B cell (primary cell): ENCODE measurements around the gene SCNM1. TPM values are rescaled to one million over a fixed set of nuclear protein-coding genes. Genes with fewer than 3 reads are reported as not detected.

ENCODE experiments used
- ATAC-seq: fragments of 200-7000 bp; cut with Tn5 transposase; one replicate; pipeline ENCODE4 v1.10.0; 2021; ENCODE audit warnings: low read depth, mild to moderate bottlenecking, moderate number of reproducible peaks, moderate library complexity
- CTCF ChIA-PET: fragments of 350-600 bp; sonication (Branson Sonifier 250); formaldehyde crosslinking; loops from one replicate; lab custom pipeline; 2021; ENCODE audit warnings: antibody characterized with exemption, inconsistent platforms; lab: Charles Lee
- POLR2A ChIA-PET: fragments of 350-600 bp; sonication (Branson Sonifier 250); formaldehyde crosslinking; loops from one replicate; lab custom pipeline; 2021; ENCODE audit warnings: antibody characterized with exemption; lab: Charles Lee
- DNase-seq: peaks from one replicate; pipeline ENCODE4 v3.0.0; 2013
- H2AFZ ChIP-seq: 2 replicates; pipeline ENCODE4 v1.6.1; 2012; ENCODE audit warnings: mild to moderate bottlenecking, low read depth, low read length; ENCODE audit not compliant: insufficient read depth, poor library complexity, severe bottlenecking
- H3K27ac ChIP-seq, 2 donors: 1 replicate in 1 of 2; 2 replicates in 1 of 2; pipeline ENCODE4 v1.5.1; 2012 to 2013; ENCODE audit warnings: low read length in 2 of 2, mild to moderate bottlenecking in 2 of 2, moderate library complexity in 1 of 2
- H3K27me3 ChIP-seq, 4 experiments: fragments of 200-600 bp in 1 of 4; sonication (generic) in 1 of 4; replicated peaks in 1 of 4; 1 replicate in 2 of 4; 2 replicates in 2 of 4; pipeline versions ENCODE4 v1.6.1 to v1.7.0; 2013 to 2016; ENCODE audit warnings: low read length in 3 of 4, mild to moderate bottlenecking in 2 of 4, mixed read lengths in 1 of 4, moderate library complexity in 1 of 4; ENCODE audit not compliant: insufficient read depth in 4 of 4, control insufficient read depth in 3 of 4; ENCODE audit errors: control extremely low read depth in 1 of 4
- H3K36me3 ChIP-seq, 2 experiments: replicated peaks in 1 of 2; 1 replicate in 1 of 2; 2 replicates in 1 of 2; pipeline versions ENCODE4 v1.6.1 to v1.7.1; 2013; ENCODE audit warnings: low read length in 1 of 2; ENCODE audit not compliant: insufficient read depth in 2 of 2, control insufficient read depth in 1 of 2; ENCODE audit errors: control extremely low read depth in 1 of 2, extremely low read depth in 1 of 2
- H3K4me1 ChIP-seq, 2 donors: fragments of 200-600 bp in 1 of 2; sonication (generic) in 1 of 2; 1 replicate in 1 of 2; 2 replicates in 1 of 2; pipeline versions ENCODE4 v1.5.1 to v1.6.1; 2013 to 2017; ENCODE audit warnings: low read length in 2 of 2; ENCODE audit not compliant: control insufficient read depth in 2 of 2, insufficient read depth in 2 of 2
- H3K4me2 ChIP-seq: replicated peaks from 2 replicates; pipeline ENCODE3; 2012; ENCODE audit warnings: mild to moderate bottlenecking, low read depth, low read length; ENCODE audit not compliant: poor library complexity, severe bottlenecking
- H3K4me3 ChIP-seq, 5 experiments: fragments of 200-600 bp in 1 of 5; sonication (generic) in 1 of 5; 1 replicate in 3 of 5; 2 replicates in 2 of 5; pipeline versions ENCODE4 v1.5.1 to v1.7.0; 2011 to 2016; ENCODE audit warnings: low read length in 4 of 5, mild to moderate bottlenecking in 4 of 5, low read depth in 2 of 5, control low read depth in 1 of 5, moderate library complexity in 1 of 5; ENCODE audit not compliant: insufficient read depth in 1 of 5; ENCODE audit errors: control extremely low read depth in 1 of 5, extremely low read depth in 1 of 5
- H3K79me2 ChIP-seq: fragments of 200-600 bp; sonication (generic); one replicate; pipeline ENCODE4 v1.6.0; 2016; ENCODE audit warnings: low read length; ENCODE audit not compliant: control insufficient read depth, insufficient read depth
- H3K9ac ChIP-seq: fragments of 200-600 bp; sonication (generic); 2 replicates; pipeline ENCODE4 v1.6.1; 2017; ENCODE audit warnings: mild to moderate bottlenecking, low read length, moderate library complexity
- H3K9me3 ChIP-seq, 3 donors: one replicate each; pipeline versions ENCODE4 v1.6.1 to v1.7.1; 2013; ENCODE audit warnings: low read length in 2 of 3; ENCODE audit not compliant: control insufficient read depth in 2 of 3, insufficient read depth in 1 of 3; ENCODE audit errors: control extremely low read depth in 1 of 3
- H4K20me1 ChIP-seq: 2 replicates; pipeline ENCODE4 v1.6.0; 2012; ENCODE audit warnings: mild to moderate bottlenecking, low read length; ENCODE audit not compliant: insufficient read depth, control insufficient read depth, poor library complexity, severe bottlenecking
- H3K27ac Mint-ChIP-seq: one replicate; pipeline ENCODE4 v1.8.0; 2021; ENCODE audit warnings: mixed read lengths
- H3K27me3 Mint-ChIP-seq: one replicate; pipeline ENCODE4 v1.8.0; 2021; ENCODE audit warnings: mixed read lengths
- H3K4me1 Mint-ChIP-seq: one replicate; pipeline ENCODE4 v1.8.0; 2021; ENCODE audit warnings: mixed read lengths
- H3K4me3 Mint-ChIP-seq: one replicate; pipeline ENCODE4 v1.8.0; 2021; ENCODE audit warnings: mixed read lengths
- H3K9me3 Mint-ChIP-seq: one replicate; pipeline ENCODE4 v1.8.0; 2022; ENCODE audit warnings: mixed read lengths; ENCODE audit not compliant: insufficient read depth
- EZH2 ChIP-seq: IDR thresholded peaks from 2 replicates; pipeline ENCODE4 v1.6.1; 2012; ENCODE audit warnings: borderline replicate concordance, low read depth, mild to moderate bottlenecking, moderate library complexity, low read length; ENCODE audit not compliant: insufficient read depth, poor library complexity, severe bottlenecking
- WGBS: methylation state at CpG from one replicate; pipeline ENCODE4 v1.1.5; 2013; ENCODE audit warnings: missing lambda C conversion rate; ENCODE audit not compliant: insufficient coverage; 5-methylcytosine and 5-hydroxymethylcytosine counted together
- intact Hi-C: fragments of 100-400 bp; cut with micrococcal nuclease; formaldehyde crosslinking; loops from one replicate; pipeline ENCODE4 v1.10.0; 2022
- polyA plus RNA-seq: library from polyadenylated mRNA; depleted of rRNA; stranded (reverse); fragments of >200 nt; gene quantifications from 2 replicates; pipeline ENCODE4 v1.2.3, GENCODE V29; 2012
- total RNA-seq, 2 donors: library from RNA; stranded (reverse); fragments of 120-200 nt in 1 of 2; gene quantifications; 1 replicate in 1 of 2; 2 replicates in 1 of 2; pipeline versions ENCODE4 v1.2.3 to v1.2.4, GENCODE V29; 2013 to 2022
- TF ChIP-seq, protein P1 (sequence below): fragments of 200-600 bp; IDR thresholded peaks from one replicate; pipeline ENCODE4 v1.8.0; 2022; ENCODE audit warnings: antibody characterized with exemption, mild to moderate bottlenecking

The SCNM1 gene
- total and polyA plus RNA-seq, 2 donors (not counting 1 experiment from before 2014, with no cell fraction given), result 46.5 to 53.6 TPM

DNA sequence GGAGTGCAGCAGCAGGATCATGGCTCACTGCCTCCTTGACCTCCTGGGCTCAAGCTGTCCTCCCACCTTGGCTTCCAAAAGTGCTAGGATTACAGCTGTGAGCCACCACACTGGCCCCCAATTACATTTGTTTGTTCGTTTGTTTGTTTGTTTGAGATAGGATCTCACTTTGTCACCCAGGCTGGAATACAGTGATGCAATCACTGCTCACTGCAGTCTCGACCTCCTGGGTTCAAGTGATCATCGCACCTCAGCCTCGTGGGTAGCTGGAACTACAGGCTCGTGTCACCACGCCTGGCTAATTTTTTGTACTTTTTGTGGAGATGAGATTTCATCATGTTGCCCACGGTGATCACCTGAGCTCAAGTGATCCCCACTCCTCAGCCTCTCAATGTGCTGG is 26.1 kb downstream of the SCNM1 start:
- Mint-ChIP-seq H3K27me3 (no peaks in the 10 kb centered on the region), H3K9me3 (no peaks in the 10 kb centered on the region), H3K4me1 (peaks cover 26% of the 10 kb centered on the region), H3K27ac (no peak overlapping the region), H3K4me3 (no peak overlapping the region)
- TF ChIP-seq EZH2, result no peak
- no peaks in the 10 kb centered on the region for H3K9me3 ChIP-seq
- no peak overlapping the region for H3K4me2 ChIP-seq
- ATAC-seq (no peak), DNase-seq (no peak)
- H3K36me3 ChIP-seq, result no peaks in the 10 kb centered on the region
- 68% methylated on average over 3 of the region's 7 CpGs for WGBS
- peaks cover 29% of the 10 kb centered on the region for H3K79me2 ChIP-seq
- H4K20me1 ChIP-seq, result no peaks in the 10 kb centered on the region
- intact Hi-C loops, result no loop called here
- peaks cover 13 to 22% of the 10 kb centered on the region in 2 donors for H3K4me1 ChIP-seq
- H3K4me3 ChIP-seq, result no peak overlapping the region
- H3K27me3 ChIP-seq, result peaks cover 0 to 2% (median 0%) of the 10 kb centered on the region in 4 experiments
- POLR2A ChIA-PET, result no interaction called here
- no peak overlapping the region for H2AFZ ChIP-seq
- H3K9ac ChIP-seq, result no peak overlapping the region
- CTCF ChIA-PET, result interaction anchor here (0.7 to 0.9 kb wide), 2 partner anchors 21 to 24 kb away, joined by 3 to 5 read pairs; no protein-coding TSS in a partner anchor
- H3K27ac ChIP-seq, result no peak overlapping the region

GRCh38 chr1:151193304-151193703 is 27.4 kb downstream of the SCNM1 start:
- 90% methylated on average over 5 of the region's 6 CpGs for WGBS
- peaks cover 31% of the 10 kb centered on the region for H3K4me1 Mint-ChIP-seq
- H3K9ac ChIP-seq, result no peak overlapping the region

More at GRCh38 chr1:151193304-151193703, 27.4 kb downstream of the SCNM1 start:
- Mint-ChIP-seq H3K27me3 (no peaks in the 10 kb centered on the region), H3K9me3 (no peaks in the 10 kb centered on the region), H3K4me3 (no peak overlapping the region), H3K27ac (no peak overlapping the region)
- intact Hi-C loops, result no loop called here
- DNase-seq (no peak), ATAC-seq (no peak)
- CTCF ChIA-PET, result interaction anchor here (1.5 kb wide), 1 partner anchor 59 kb away, joined by 6 read pairs; no protein-coding TSS in a partner anchor
- no peaks in the 10 kb centered on the region for H4K20me1 ChIP-seq
- no peak overlapping the region for H3K4me2 ChIP-seq
- TF ChIP-seq, protein P1, sequence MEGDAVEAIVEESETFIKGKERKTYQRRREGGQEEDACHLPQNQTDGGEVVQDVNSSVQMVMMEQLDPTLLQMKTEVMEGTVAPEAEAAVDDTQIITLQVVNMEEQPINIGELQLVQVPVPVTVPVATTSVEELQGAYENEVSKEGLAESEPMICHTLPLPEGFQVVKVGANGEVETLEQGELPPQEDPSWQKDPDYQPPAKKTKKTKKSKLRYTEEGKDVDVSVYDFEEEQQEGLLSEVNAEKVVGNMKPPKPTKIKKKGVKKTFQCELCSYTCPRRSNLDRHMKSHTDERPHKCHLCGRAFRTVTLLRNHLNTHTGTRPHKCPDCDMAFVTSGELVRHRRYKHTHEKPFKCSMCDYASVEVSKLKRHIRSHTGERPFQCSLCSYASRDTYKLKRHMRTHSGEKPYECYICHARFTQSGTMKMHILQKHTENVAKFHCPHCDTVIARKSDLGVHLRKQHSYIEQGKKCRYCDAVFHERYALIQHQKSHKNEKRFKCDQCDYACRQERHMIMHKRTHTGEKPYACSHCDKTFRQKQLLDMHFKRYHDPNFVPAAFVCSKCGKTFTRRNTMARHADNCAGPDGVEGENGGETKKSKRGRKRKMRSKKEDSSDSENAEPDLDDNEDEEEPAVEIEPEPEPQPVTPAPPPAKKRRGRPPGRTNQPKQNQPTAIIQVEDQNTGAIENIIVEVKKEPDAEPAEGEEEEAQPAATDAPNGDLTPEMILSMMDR, result no peak
- no peak for TF ChIP-seq EZH2
- H3K9me3 ChIP-seq, result no peaks in the 10 kb centered on the region
- peaks cover 0 to 2% (median 0%) of the 10 kb centered on the region in 4 experiments for H3K27me3 ChIP-seq
- H3K79me2 ChIP-seq, result peaks cover 22% of the 10 kb centered on the region
- H2AFZ ChIP-seq, result no peak overlapping the region
- no peak overlapping the region for H3K4me3 ChIP-seq
- no peak overlapping the region for H3K27ac ChIP-seq
- H3K4me1 ChIP-seq, result peaks cover 17 to 27% of the 10 kb centered on the region in 2 donors
- POLR2A ChIA-PET, result interaction anchor here (0.6 kb wide), 2 partner anchors 329 to 1091 kb away, joined by 3 to 4 read pairs; no protein-coding TSS in a partner anchor
- no peaks in the 10 kb centered on the region for H3K36me3 ChIP-seq
